ENCODE measurements around the gene DTX3.

- TF ChIP-seq YY1 (IDR thresholded peaks at IDR 0.05) (no peak), GABPA (IDR thresholded peaks at IDR 0.05 in 1 of 2, conservative IDR thresholded peaks at IDR 0.05 in 1 of 2) (no peak), JUND (IDR thresholded peaks at IDR 0.05) (no peak), RAD21 (IDR thresholded peaks at IDR 0.05) (no peak), SP1 (IDR thresholded peaks at IDR 0.05) (no peak), MAX (IDR thresholded peaks at IDR 0.05) (no peak), TAF1 (conservative IDR thresholded peaks at IDR 0.05) (no peak)
- TF ChIP-seq, protein P1, sequence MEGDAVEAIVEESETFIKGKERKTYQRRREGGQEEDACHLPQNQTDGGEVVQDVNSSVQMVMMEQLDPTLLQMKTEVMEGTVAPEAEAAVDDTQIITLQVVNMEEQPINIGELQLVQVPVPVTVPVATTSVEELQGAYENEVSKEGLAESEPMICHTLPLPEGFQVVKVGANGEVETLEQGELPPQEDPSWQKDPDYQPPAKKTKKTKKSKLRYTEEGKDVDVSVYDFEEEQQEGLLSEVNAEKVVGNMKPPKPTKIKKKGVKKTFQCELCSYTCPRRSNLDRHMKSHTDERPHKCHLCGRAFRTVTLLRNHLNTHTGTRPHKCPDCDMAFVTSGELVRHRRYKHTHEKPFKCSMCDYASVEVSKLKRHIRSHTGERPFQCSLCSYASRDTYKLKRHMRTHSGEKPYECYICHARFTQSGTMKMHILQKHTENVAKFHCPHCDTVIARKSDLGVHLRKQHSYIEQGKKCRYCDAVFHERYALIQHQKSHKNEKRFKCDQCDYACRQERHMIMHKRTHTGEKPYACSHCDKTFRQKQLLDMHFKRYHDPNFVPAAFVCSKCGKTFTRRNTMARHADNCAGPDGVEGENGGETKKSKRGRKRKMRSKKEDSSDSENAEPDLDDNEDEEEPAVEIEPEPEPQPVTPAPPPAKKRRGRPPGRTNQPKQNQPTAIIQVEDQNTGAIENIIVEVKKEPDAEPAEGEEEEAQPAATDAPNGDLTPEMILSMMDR (IDR thresholded peaks at IDR 0.05; ENCODE audit: low read depth, low read length, missing input control), result no peak
- TF ChIP-seq, protein P2, sequence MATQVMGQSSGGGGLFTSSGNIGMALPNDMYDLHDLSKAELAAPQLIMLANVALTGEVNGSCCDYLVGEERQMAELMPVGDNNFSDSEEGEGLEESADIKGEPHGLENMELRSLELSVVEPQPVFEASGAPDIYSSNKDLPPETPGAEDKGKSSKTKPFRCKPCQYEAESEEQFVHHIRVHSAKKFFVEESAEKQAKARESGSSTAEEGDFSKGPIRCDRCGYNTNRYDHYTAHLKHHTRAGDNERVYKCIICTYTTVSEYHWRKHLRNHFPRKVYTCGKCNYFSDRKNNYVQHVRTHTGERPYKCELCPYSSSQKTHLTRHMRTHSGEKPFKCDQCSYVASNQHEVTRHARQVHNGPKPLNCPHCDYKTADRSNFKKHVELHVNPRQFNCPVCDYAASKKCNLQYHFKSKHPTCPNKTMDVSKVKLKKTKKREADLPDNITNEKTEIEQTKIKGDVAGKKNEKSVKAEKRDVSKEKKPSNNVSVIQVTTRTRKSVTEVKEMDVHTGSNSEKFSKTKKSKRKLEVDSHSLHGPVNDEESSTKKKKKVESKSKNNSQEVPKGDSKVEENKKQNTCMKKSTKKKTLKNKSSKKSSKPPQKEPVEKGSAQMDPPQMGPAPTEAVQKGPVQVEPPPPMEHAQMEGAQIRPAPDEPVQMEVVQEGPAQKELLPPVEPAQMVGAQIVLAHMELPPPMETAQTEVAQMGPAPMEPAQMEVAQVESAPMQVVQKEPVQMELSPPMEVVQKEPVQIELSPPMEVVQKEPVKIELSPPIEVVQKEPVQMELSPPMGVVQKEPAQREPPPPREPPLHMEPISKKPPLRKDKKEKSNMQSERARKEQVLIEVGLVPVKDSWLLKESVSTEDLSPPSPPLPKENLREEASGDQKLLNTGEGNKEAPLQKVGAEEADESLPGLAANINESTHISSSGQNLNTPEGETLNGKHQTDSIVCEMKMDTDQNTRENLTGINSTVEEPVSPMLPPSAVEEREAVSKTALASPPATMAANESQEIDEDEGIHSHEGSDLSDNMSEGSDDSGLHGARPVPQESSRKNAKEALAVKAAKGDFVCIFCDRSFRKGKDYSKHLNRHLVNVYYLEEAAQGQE (IDR thresholded peaks at IDR 0.05), result no peak
- TF ChIP-seq, protein P3, sequence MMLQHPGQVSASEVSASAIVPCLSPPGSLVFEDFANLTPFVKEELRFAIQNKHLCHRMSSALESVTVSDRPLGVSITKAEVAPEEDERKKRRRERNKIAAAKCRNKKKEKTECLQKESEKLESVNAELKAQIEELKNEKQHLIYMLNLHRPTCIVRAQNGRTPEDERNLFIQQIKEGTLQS (IDR thresholded peaks at IDR 0.05), result no peak
These were observed 49.4 kb downstream of the DTX3 start for GRCh38 chr12:57654042-57654441.
